HFFc6 (cell line): Measurements from ENCODE around the gene OTOP1. TPM values are rescaled to one million over a fixed set of nuclear protein-coding genes. Genes with fewer than 3 reads are reported as not detected.
A peak's percentile ranks its signal among the peaks of the same experiment; 100 is the strongest.
"Not testable (repeated sequence)": the region's sequence is repeated elsewhere in the genome, so short reads cannot be mapped to it uniquely, and the experiment has no call there.

Experiments
- DNase-seq: peaks from one replicate; pipeline ENCODE4 v3.0.0-alpha.2; 2018
- H3K27ac Mint-ChIP-seq: 2 replicates; pipeline ENCODE4 v1.8.0; 2020; ENCODE audit warnings: mild to moderate bottlenecking, mixed read lengths
- H3K27me3 Mint-ChIP-seq: 2 replicates; pipeline ENCODE4 v1.8.0; 2021; ENCODE audit warnings: mild to moderate bottlenecking, moderate library complexity, mixed read lengths; ENCODE audit not compliant: insufficient read depth
- H3K36me3 Mint-ChIP-seq: 2 replicates; pipeline ENCODE4 v1.8.0; 2021; ENCODE audit warnings: low read depth, mixed read lengths
- H3K4me1 Mint-ChIP-seq: 2 replicates; pipeline ENCODE4 v1.8.0; 2020; ENCODE audit warnings: low read depth, mixed read lengths
- H3K4me3 Mint-ChIP-seq: 2 replicates; pipeline ENCODE4 v1.8.0; 2020; ENCODE audit warnings: mild to moderate bottlenecking, moderate library complexity, mixed read lengths
- H3K9me3 Mint-ChIP-seq: 2 replicates; pipeline ENCODE4 v1.8.0; 2020; ENCODE audit warnings: mild to moderate bottlenecking, mixed read lengths
- CTCF ChIP-seq: fragments of 200-600 bp; sonication (generic); IDR thresholded peaks from 2 replicates; pipeline ENCODE4 v1.5.0; 2021; ENCODE audit warnings: antibody characterized with exemption, mild to moderate bottlenecking
- total RNA-seq, 6 experiments: library from RNA; stranded (reverse); fragmentation: NEBNext Ultra II Directional; extraction: Animal tissue kit (Norgen Biotek cat#: 25700); gene quantifications; 2 replicates in 1 of 6; 3 replicates in 5 of 6; pipeline ENCODE4 v1.2.3, GENCODE V29; 2021

The OTOP1 gene
- total RNA-seq, 6 experiments from 2014 or later, result not detected

DNA sequence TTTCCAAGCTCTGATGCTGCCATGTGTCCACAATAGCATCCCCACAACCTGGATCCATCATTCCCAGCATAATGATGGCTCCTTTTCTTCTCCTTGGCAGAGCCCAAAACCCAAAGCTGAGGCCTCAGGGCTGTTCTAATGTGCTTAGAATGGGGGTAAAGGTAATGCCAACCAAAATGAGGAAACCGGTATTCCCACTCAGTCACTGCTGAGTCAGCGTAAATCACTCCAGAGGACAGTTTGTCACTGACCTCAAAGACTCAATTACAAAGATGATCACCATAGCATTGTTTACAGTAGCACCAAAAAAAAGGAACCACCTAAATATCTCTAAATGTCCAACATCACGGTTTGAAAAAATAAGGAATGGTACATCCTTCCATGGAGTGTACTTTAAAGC, 41.2 kb downstream of the OTOP1 start:
- H3K4me1 Mint-ChIP-seq, result no peaks in the 10 kb centered on the region; the same call in 1 of the 2 replicates
- no peak for TF ChIP-seq CTCF
- H3K27ac Mint-ChIP-seq, result no peak overlapping the region
- H3K4me3 Mint-ChIP-seq, result no peak overlapping the region
- no peaks in the 10 kb centered on the region for H3K36me3 Mint-ChIP-seq
- peaks cover 13% of the 10 kb centered on the region for H3K27me3 Mint-ChIP-seq
- no peak for DNase-seq
- no peaks in the 10 kb centered on the region for H3K9me3 Mint-ChIP-seq

DNA sequence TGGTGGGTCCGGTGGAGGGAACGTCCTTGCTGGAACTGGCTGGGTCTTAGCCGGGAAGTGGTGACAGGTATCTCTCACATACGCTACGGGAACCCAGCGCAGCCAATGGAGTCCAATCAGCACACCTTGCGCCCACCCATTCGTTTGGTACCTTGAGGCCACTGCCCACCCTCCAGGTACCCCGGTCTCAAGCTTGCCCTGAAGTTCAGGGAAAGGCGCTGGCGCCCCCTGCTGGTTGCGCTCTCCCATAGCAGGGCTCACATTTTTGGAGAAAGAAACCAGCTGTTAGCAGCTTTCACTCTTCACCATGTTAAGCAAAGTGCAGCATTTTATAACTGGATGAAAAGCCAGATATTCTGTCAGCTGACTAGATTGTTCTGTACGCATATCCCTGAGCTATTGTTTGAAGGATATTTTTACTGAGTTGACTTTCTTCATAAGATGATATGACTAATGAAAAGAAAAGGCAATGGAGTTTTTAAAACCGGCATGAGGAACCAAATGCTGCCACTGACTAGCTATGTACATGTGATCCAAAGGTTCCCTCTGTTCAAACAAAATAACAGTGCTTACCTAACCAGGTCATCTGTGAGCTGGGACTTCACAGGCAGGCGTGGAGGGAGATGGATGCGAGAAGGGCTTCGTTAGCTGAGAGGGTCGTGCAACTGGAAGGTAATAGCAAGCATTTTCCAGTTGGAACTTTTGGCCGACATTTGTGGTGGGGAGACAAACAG, 43.7 kb downstream of the OTOP1 start:
- Mint-ChIP-seq H3K27ac (no peak overlapping the region), H3K9me3 (no peaks in the 10 kb centered on the region), H3K27me3 (peaks cover 10% of the 10 kb centered on the region), H3K36me3 (no peaks in the 10 kb centered on the region), H3K4me1 (no peaks in the 10 kb centered on the region), H3K4me3 (no peak overlapping the region)
- TF ChIP-seq CTCF, result peak; percentile 91
- no peak for DNase-seq

DNA sequence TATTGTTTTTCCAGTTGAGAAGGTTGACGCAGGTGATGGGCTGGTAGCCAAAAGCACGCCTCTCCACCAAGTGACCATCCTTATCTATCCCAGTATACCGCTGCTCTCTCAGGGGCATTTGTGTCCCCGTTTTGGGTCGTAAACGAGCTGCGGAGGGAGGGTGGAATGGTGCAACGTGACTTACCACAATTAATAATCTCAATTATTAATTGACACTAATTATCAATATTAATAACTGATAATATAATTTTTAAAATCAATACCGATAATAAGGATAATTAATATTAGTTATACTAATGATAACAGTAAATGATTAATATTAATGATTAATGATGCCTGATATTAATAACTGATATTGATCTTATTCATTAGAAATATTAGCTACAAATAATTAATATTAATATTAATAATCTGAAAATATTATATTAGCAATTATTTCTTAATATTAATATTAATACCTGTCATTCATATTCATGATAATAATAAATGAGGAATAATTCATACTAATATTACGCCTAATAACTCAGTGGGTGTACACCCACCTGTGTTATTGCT, 56.1 kb downstream of the OTOP1 start:
- H3K4me1 Mint-ChIP-seq, result no peaks in the 10 kb centered on the region

GRCh38 chr4:4167981-4168780, 58.5 kb downstream of the OTOP1 start:
- not testable (repeated sequence) for H3K9me3 Mint-ChIP-seq, DNase-seq, H3K27ac Mint-ChIP-seq, H3K36me3 Mint-ChIP-seq, H3K4me3 Mint-ChIP-seq, H3K4me1 Mint-ChIP-seq
- H3K27me3 Mint-ChIP-seq, result peaks cover 54% of the 10 kb centered on the region

More for the DNA sequence above, 56.1 kb downstream of the OTOP1 start:
- no peaks in the 10 kb centered on the region for H3K9me3 Mint-ChIP-seq
- no peak overlapping the region for H3K4me3 Mint-ChIP-seq
- no peak for DNase-seq
- H3K36me3 Mint-ChIP-seq, result no peaks in the 10 kb centered on the region
- no peak overlapping the region for H3K27ac Mint-ChIP-seq
- TF ChIP-seq CTCF, result no peak
- peaks cover 46% of the 10 kb centered on the region for H3K27me3 Mint-ChIP-seq

DNA sequence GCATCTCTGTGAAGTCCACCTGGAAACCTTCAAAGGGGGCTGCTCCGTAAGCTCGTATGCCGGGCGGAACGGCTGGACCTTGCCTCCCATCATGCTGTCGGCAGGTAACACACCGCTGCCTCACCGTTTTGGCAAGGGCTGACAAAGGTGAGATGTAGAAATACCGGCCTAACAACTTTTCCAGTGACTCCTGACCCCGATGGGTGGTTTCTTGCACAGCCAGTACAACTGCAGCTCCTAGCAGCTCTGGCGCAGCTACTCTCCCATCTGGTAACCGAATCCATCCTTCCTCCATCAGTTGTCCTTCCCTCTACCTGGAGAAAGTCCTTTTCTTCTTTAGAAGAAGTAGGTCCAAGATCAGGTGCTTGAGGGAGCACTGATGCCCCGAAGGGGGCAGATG, 59.7 kb downstream of the OTOP1 start:
- H3K9me3 Mint-ChIP-seq, H3K4me1 Mint-ChIP-seq, H3K36me3 Mint-ChIP-seq, DNase-seq, H3K4me3 Mint-ChIP-seq, H3K27ac Mint-ChIP-seq: not testable (repeated sequence)
- peaks cover 63% of the 10 kb centered on the region for H3K27me3 Mint-ChIP-seq

DNA sequence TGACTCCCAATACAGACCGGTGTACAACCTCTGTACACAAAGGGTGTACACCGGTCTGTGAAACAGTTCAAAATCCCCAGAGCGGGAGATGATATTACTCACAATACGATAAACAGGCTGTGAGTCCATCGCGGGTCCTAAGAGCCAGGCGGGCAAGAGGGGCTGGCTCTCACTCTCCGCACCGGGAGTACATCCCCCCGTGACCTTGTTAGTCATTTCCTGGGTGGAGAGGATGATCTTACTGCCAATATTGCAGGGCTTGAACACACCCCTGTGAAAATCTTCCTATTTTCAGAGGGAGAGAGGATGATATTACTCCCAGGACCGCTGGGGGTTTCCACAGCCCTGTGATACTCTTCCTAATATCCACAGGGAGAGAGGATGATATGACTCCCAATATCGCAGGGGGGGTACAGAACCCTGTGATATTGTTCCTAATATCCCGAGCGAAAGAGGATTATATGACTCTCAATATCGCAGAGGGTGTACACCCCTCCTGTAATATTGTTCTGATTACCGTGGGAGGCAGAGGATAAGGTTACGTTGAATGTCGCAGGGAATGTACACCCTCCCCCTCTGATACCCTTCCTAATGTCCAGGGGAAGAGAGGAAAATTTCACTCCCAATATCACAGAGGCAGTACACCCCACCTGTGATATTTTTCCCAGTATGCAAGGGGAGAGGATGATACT, 60.9 kb downstream of the OTOP1 start:
- H3K4me1 Mint-ChIP-seq, result not testable (repeated sequence)

DNA sequence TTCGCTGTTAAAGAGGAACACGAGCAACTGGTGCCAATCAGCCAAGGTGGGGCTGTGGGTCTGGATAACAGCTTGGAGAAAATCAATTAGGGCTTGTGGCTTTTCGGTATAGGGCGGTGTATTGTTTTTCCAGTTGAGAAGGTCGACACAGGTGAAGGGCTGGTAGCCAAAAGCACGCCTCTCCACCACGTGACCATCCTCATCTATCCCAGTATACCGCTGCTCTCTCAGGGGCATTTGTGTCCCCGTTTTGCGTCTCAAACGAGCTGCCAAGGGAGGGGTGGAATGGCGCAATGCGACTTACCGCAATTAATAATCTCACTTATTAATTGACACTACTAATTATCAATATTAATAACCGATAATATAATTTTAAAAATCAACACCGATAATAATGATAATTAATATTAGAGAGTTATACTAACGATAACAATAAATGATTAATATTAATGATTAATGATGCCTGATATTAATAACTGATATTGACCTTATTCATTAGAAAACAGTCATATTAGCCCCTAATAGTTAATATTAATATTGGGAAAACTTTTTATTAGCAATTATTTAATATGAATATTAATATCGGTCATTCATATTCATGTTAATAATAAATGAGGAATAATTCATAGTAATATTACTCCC, 62.1 kb downstream of the OTOP1 start:
- not testable (repeated sequence) for H3K36me3 Mint-ChIP-seq, H3K4me3 Mint-ChIP-seq, DNase-seq, H3K9me3 Mint-ChIP-seq, H3K4me1 Mint-ChIP-seq, H3K27ac Mint-ChIP-seq
- H3K27me3 Mint-ChIP-seq, result peaks cover 77% of the 10 kb centered on the region

More for the DNA sequence above, 60.9 kb downstream of the OTOP1 start:
- H3K27me3 Mint-ChIP-seq, result peaks cover 74% of the 10 kb centered on the region
- H3K36me3 Mint-ChIP-seq, H3K9me3 Mint-ChIP-seq, H3K4me3 Mint-ChIP-seq, DNase-seq, H3K27ac Mint-ChIP-seq: not testable (repeated sequence)

- H3K4me1 Mint-ChIP-seq, H3K27ac Mint-ChIP-seq, DNase-seq, H3K4me3 Mint-ChIP-seq, H3K36me3 Mint-ChIP-seq, H3K9me3 Mint-ChIP-seq: not testable (repeated sequence)
- H3K27me3 Mint-ChIP-seq, result peaks cover 58% of the 10 kb centered on the region
These were observed 64.5 kb downstream of the OTOP1 start for GRCh38 chr4:4162186-4162585.

- not testable (repeated sequence) for H3K36me3 Mint-ChIP-seq, H3K4me3 Mint-ChIP-seq, DNase-seq, H3K9me3 Mint-ChIP-seq, H3K27ac Mint-ChIP-seq, H3K4me1 Mint-ChIP-seq
- peaks cover 53% of the 10 kb centered on the region for H3K27me3 Mint-ChIP-seq
These were observed 65.6 kb downstream of the OTOP1 start for GRCh38 chr4:4160956-4161665.
